WTC11 (cell line): ENCODE results near the gene FAM174B. TPM values are rescaled to one million over a fixed set of nuclear protein-coding genes. Genes with fewer than 3 reads are reported as not detected.

ENCODE experiments used
- ATAC-seq: fragments of 200-7000 bp; cut with Tn5 transposase; 2 replicates; pipeline ENCODE4 v1.10.0; 2021; ENCODE audit warnings: mild to moderate bottlenecking, moderate library complexity
- CTCF ChIA-PET: fragments of 300-600 bp; sonication (Branson Sonifier 250); formaldehyde crosslinking; loops from one replicate; lab custom pipeline; 2021; ENCODE audit warnings: antibody characterized with exemption; lab: Charles Lee
- POLR2A ChIA-PET: fragments of 350-600 bp; sonication (Branson Sonifier 250); formaldehyde crosslinking; loops from one replicate; lab custom pipeline; 2021; ENCODE audit warnings: antibody characterized with exemption; lab: Charles Lee
- DNase-seq: peaks from one replicate; pipeline ENCODE4 v3.0.0; 2021; ENCODE audit warnings: low spot score
- H3K27ac Mint-ChIP-seq: 2 replicates; pipeline ENCODE4 v1.8.0; 2021; ENCODE audit warnings: mixed read lengths
- H3K27me3 Mint-ChIP-seq: 2 replicates; pipeline ENCODE4 v1.8.0; 2021; ENCODE audit warnings: low read depth, mild to moderate bottlenecking, moderate library complexity, mixed read lengths
- H3K36me3 Mint-ChIP-seq: 2 replicates; pipeline ENCODE4 v1.8.0; 2021; ENCODE audit warnings: mixed read lengths
- H3K4me1 Mint-ChIP-seq: 2 replicates; pipeline ENCODE4 v1.8.0; 2022; ENCODE audit warnings: mixed read lengths
- H3K4me3 Mint-ChIP-seq: 2 replicates; pipeline ENCODE4 v1.8.0; 2021; ENCODE audit warnings: mild to moderate bottlenecking, moderate library complexity, mixed read lengths
- H3K9me3 Mint-ChIP-seq: 2 replicates; pipeline ENCODE4 v1.8.0; 2021; ENCODE audit warnings: mixed read lengths
- ESRRA ChIP-seq: sonication (generic); formaldehyde crosslinking; IDR thresholded peaks from 2 replicates; pipeline ENCODE4 v1.8.1; 2022; ENCODE audit warnings: mild to moderate bottlenecking, missing genetic modification reagents, borderline replicate concordance
- SOX15 ChIP-seq: fragments of 250-450 bp; sonication (Bioruptor Pico); IDR thresholded peaks from 2 replicates; pipeline ENCODE4 v1.9.0; 2021; ENCODE audit warnings: mild to moderate bottlenecking
- TEAD1 ChIP-seq: sonication (generic); formaldehyde crosslinking; IDR thresholded peaks from 2 replicates; pipeline ENCODE4 v1.8.0; 2022; ENCODE audit warnings: mild to moderate bottlenecking, missing genetic modification reagents
- ZNF121 ChIP-seq: sonication (generic); formaldehyde crosslinking; IDR thresholded peaks from 2 replicates; pipeline ENCODE4 v1.8.0; 2023; ENCODE audit warnings: missing genetic modification reagents
- ZNF396 ChIP-seq: fragments of 250-450 bp; sonication (Bioruptor Pico); IDR thresholded peaks from 2 replicates; pipeline ENCODE4 v1.8.0; 2021; ENCODE audit warnings: mild to moderate bottlenecking, moderate library complexity, borderline replicate concordance
- ZNF512 ChIP-seq: sonication (generic); formaldehyde crosslinking; IDR thresholded peaks from 2 replicates; pipeline ENCODE4 v1.8.1; 2022; ENCODE audit warnings: missing genetic modification reagents, borderline replicate concordance
- total RNA-seq: library from RNA; stranded (reverse); gene quantifications from 3 replicates; pipeline ENCODE4 v1.2.3, GENCODE V29; 2021
- TF ChIP-seq, protein P1 (sequence below): sonication (generic); formaldehyde crosslinking; conservative IDR thresholded peaks from 2 replicates; pipeline ENCODE4 v1.8.1; 2023; ENCODE audit warnings: mild to moderate bottlenecking, low read depth, missing genetic modification reagents, moderate library complexity

The FAM174B gene
- total RNA-seq, 1 experiment from 2014 or later: 22.1 TPM

DNA sequence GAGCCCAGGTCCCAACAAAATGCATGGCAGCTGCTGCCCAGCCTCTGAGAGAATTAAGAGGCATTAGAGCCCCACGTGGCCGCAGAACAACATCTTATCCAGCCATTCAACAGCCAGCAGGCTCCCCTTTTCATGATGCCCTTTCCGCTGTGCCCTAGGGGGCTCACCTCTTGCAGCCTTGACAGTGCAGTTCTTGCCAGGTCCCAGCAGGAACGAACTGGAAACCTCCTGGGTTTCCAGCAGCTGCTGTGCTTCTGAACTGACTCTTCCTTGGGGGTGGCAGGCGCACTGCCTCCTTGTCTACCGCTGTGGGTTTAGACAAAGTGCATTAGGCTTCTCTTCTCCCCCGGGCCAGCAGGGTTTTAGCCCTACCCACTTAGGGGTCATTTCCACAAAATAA is 85.2 kb downstream of the FAM174B start (continued):
- TF ChIP-seq ZNF396 (no peak), TEAD1 (CRISPR knock-in tag) (no peak)
- TF ChIP-seq, protein P1, sequence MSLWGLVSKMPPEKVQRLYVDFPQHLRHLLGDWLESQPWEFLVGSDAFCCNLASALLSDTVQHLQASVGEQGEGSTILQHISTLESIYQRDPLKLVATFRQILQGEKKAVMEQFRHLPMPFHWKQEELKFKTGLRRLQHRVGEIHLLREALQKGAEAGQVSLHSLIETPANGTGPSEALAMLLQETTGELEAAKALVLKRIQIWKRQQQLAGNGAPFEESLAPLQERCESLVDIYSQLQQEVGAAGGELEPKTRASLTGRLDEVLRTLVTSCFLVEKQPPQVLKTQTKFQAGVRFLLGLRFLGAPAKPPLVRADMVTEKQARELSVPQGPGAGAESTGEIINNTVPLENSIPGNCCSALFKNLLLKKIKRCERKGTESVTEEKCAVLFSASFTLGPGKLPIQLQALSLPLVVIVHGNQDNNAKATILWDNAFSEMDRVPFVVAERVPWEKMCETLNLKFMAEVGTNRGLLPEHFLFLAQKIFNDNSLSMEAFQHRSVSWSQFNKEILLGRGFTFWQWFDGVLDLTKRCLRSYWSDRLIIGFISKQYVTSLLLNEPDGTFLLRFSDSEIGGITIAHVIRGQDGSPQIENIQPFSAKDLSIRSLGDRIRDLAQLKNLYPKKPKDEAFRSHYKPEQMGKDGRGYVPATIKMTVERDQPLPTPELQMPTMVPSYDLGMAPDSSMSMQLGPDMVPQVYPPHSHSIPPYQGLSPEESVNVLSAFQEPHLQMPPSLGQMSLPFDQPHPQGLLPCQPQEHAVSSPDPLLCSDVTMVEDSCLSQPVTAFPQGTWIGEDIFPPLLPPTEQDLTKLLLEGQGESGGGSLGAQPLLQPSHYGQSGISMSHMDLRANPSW: no peak

- POLR2A ChIA-PET: no interaction called here
- no peak overlapping the region for H3K4me3 Mint-ChIP-seq
Observed at GRCh38 chr15:92569778-92570177, 85.8 kb downstream of the FAM174B start.

More at GRCh38 chr15:92569778-92570177, 85.8 kb downstream of the FAM174B start:
- TF ChIP-seq ZNF512 (CRISPR knock-in tag): no peak
- TF ChIP-seq ESRRA (CRISPR knock-in tag): no peak
- TF ChIP-seq SOX15 (CRISPR knock-in tag): no peak
- TF ChIP-seq ZNF121 (CRISPR knock-in tag): no peak
- TF ChIP-seq, all 79 proteins: peak for 0
- ATAC-seq: no peak
- CTCF ChIA-PET: interaction anchor here (0.7 kb wide), 1 partner anchor 108 kb away, joined by 3 read pairs; no protein-coding TSS in a partner anchor
- H3K27ac Mint-ChIP-seq: no peak overlapping the region
- no peak for DNase-seq
- no peaks in the 10 kb centered on the region for H3K36me3 Mint-ChIP-seq
- H3K27me3 Mint-ChIP-seq: peaks cover 6% of the 10 kb centered on the region
- peaks cover 18% of the 10 kb centered on the region for H3K9me3 Mint-ChIP-seq
- no peaks in the 10 kb centered on the region for H3K4me1 Mint-ChIP-seq

Other genes with a start within 250 kb of the FAM174B start
- 75.8 to 101 TPM (median 87.6 TPM) in 3 replicates for gene CHD2, start 244.5 kb upstream of the FAM174B start, total RNA-seq